Measurements from ENCODE around the gene PARP8.

GRCh38 chr5:50657044-50657443 is 9.4 kb upstream of the PARP8 start:
- no peak for TF ChIP-seq POLR2AphosphoS5 (IDR thresholded peaks at IDR 0.05; ENCODE audit: insufficient read depth in 1 of 2, low read depth in 1 of 2)
- TF ChIP-seq, protein P1, sequence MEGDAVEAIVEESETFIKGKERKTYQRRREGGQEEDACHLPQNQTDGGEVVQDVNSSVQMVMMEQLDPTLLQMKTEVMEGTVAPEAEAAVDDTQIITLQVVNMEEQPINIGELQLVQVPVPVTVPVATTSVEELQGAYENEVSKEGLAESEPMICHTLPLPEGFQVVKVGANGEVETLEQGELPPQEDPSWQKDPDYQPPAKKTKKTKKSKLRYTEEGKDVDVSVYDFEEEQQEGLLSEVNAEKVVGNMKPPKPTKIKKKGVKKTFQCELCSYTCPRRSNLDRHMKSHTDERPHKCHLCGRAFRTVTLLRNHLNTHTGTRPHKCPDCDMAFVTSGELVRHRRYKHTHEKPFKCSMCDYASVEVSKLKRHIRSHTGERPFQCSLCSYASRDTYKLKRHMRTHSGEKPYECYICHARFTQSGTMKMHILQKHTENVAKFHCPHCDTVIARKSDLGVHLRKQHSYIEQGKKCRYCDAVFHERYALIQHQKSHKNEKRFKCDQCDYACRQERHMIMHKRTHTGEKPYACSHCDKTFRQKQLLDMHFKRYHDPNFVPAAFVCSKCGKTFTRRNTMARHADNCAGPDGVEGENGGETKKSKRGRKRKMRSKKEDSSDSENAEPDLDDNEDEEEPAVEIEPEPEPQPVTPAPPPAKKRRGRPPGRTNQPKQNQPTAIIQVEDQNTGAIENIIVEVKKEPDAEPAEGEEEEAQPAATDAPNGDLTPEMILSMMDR (IDR thresholded peaks at IDR 0.05), result no peak
